ENCODE results near the gene OPA1. TPM values are rescaled to one million over a fixed set of nuclear protein-coding genes. Genes with fewer than 3 reads are reported as not detected.

The OPA1 gene
- total and polyA plus RNA-seq, 2 of the 8 experiments (the other 6 are each of a cell fraction or from before 2014, with no cell fraction given) = 20.3 to 109 TPM

- Histone ChIP-seq H3K27ac (ENCODE audit: low read depth, low read length) (no peak overlapping the region), H3K4me3 (ENCODE audit: extremely low read depth in 1 of 4, insufficient read depth in 2 of 4, low read depth in 3 of 4, low read length in 4 of 4) (no peak overlapping the region), H3K79me2 (ENCODE audit: control insufficient read depth in 1 of 2, insufficient read depth in 2 of 2, low read length in 2 of 2) (no peaks in the 10 kb centered on the region), H4K5ac (ENCODE audit: insufficient read length, low read depth, low read length) (no peak overlapping the region), H4K8ac (ENCODE audit: extremely low read depth, insufficient read depth, low read length) (no peak overlapping the region), H2BK15ac (ENCODE audit: low read length) (no peak overlapping the region), H3K27me3 (replicated peaks in 1 of 4; ENCODE audit: control insufficient read depth in 3 of 4, extremely low read depth in 1 of 4, insufficient read depth in 3 of 4, low read length in 3 of 4) (no peaks in the 10 kb centered on the region), H4K91ac (replicated peaks; ENCODE audit: insufficient read length, low read length) (no peak overlapping the region), H3K4ac (replicated peaks; ENCODE audit: insufficient read length, low read depth, low read length) (no peak overlapping the region), H3K79me1 (ENCODE audit: low read depth, low read length) (no peaks in the 10 kb centered on the region), H3K56ac (replicated peaks; ENCODE audit: insufficient read length, low read depth, low read length) (no peak overlapping the region), H3K4me1 (replicated peaks in 1 of 4; ENCODE audit: control insufficient read depth in 3 of 4, insufficient read depth in 4 of 4, low read length in 3 of 4) (no peaks in the 10 kb centered on the region), H2BK5ac (ENCODE audit: low read depth, low read length) (no peak overlapping the region), H3K23ac (ENCODE audit: insufficient read length) (no peak overlapping the region), H4K20me1 (replicated peaks in 1 of 2; ENCODE audit: control insufficient read depth in 1 of 2, insufficient read depth in 2 of 2, low read length in 2 of 2) (no peaks in the 10 kb centered on the region), H2AK5ac (ENCODE audit: low read depth, low read length) (no peak overlapping the region), H3K9ac (replicated peaks in 1 of 4; ENCODE audit: extremely low read depth in 1 of 4, low read depth in 3 of 4, low read length in 3 of 4) (no peak overlapping the region), H3K4me2 (ENCODE audit: insufficient read depth in 1 of 2, low read depth in 2 of 2, low read length in 2 of 2) (no peak overlapping the region), H3K23me2 (ENCODE audit: low read depth, low read length) (no peaks in the 10 kb centered on the region), H2BK12ac (ENCODE audit: low read depth, low read length) (no peak overlapping the region), H3K14ac (ENCODE audit: insufficient read length) (no peak overlapping the region), H3K36me3 (ENCODE audit: control insufficient read depth in 2 of 4, insufficient read depth in 4 of 4, low read length in 3 of 4) (peaks cover 6 to 29% (median 18%) of the 10 kb centered on the region in 4 experiments; a peak in 7 of 8 replicates), H2AFZ (ENCODE audit: low read length) (no peak overlapping the region), H2BK120ac (replicated peaks; ENCODE audit: low read depth, low read length) (no peak overlapping the region), H2BK20ac (ENCODE audit: low read length) (no peak overlapping the region), H3K18ac (ENCODE audit: extremely low read depth, low read length) (no peak overlapping the region), H3K9me3 (ENCODE audit: insufficient read depth in 2 of 2, low read depth in 1 of 2, low read length in 1 of 2) (no peaks in the 10 kb centered on the region)
- ChIA-PET CTCF (ENCODE audit: partially characterized antibody) (no interaction called here), POLR2A (ENCODE audit: partially characterized antibody) (no interaction called here)
- DNase-seq (ENCODE audit: low read depth in 1 of 2, low spot score in 2 of 2) (no peak), FAIRE-seq (no peak)
- 87% methylated on average over 3 of the region's 3 CpGs; no CpG with 5 or more reads in 1 of the 2 experiments for WGBS, 2 experiments (ENCODE audit: extremely low coverage in 1 of 2, insufficient coverage in 1 of 2, insufficient read length in 1 of 2, insufficient replicate concordance in 2 of 2, low coverage in 1 of 2, low lambda C conversion rate in 2 of 2, missing lambda C conversion rate in 1 of 2)
- TF ChIP-seq EP300 (IDR thresholded peaks at IDR 0.05; ENCODE audit: borderline replicate concordance in 1 of 2, low read depth in 2 of 2, low read length in 2 of 2) (no peak), MAX (IDR thresholded peaks at IDR 0.05) (no peak), ZNF274 (IDR thresholded peaks at IDR 0.05; ENCODE audit: borderline replicate concordance, extremely low read depth, low read length) (no peak), EGR1 (IDR thresholded peaks at IDR 0.05; ENCODE audit: borderline replicate concordance, low read depth, low read length) (no peak), KDM4A (IDR thresholded peaks at IDR 0.05; ENCODE audit: low read depth, low read length, severe bottlenecking) (no peak)
Observed at GRCh38 chr3:193637831-193638230, 44.8 kb downstream of the OPA1 start.

Data from H1 (cell line).